Karpas-422 (cell line): ENCODE results near the gene TMEM94. TPM values are rescaled to one million over a fixed set of nuclear protein-coding genes. Genes with fewer than 3 reads are reported as not detected.
"Not testable (repeated sequence)": the region's sequence is repeated elsewhere in the genome, so short reads cannot be mapped to it uniquely, and the experiment has no call there.

Experiments
- DNase-seq: peaks from one replicate; pipeline ENCODE4 v3.0.0-alpha.2; 2015
- H2AFZ ChIP-seq: fragments of 200-600 bp; sonication (generic); 2 replicates; pipeline ENCODE4 v1.6.1; 2014; ENCODE audit warnings: antibody characterized with exemption, low read length, mixed read lengths
- H3K27ac ChIP-seq: fragments of 200-600 bp; sonication (generic); 2 replicates; pipeline ENCODE4 v1.5.1; 2014; ENCODE audit warnings: mild to moderate bottlenecking, low read length, moderate library complexity
- H3K27me3 ChIP-seq: fragments of 200-600 bp; sonication (generic); 2 replicates; pipeline ENCODE4 v1.6.1; 2014; ENCODE audit warnings: low read length, mixed read lengths
- H3K36me3 ChIP-seq: fragments of 200-600 bp; sonication (generic); 2 replicates; pipeline ENCODE4 v1.6.1; 2014; ENCODE audit warnings: low read length, mixed read lengths; ENCODE audit not compliant: insufficient read depth
- H3K4me1 ChIP-seq: fragments of 200-600 bp; sonication (generic); 2 replicates; pipeline ENCODE4 v1.6.1; 2014; ENCODE audit warnings: mild to moderate bottlenecking, low read length, mixed read lengths
- H3K4me2 ChIP-seq: fragments of 200-600 bp; sonication (generic); 2 replicates; pipeline ENCODE4 v1.6.1; 2014; ENCODE audit warnings: low read length, low read depth, mild to moderate bottlenecking; ENCODE audit not compliant: poor library complexity, severe bottlenecking
- H3K4me3 ChIP-seq: fragments of 200-600 bp; sonication (generic); 2 replicates; pipeline ENCODE4 v1.5.1; 2014; ENCODE audit warnings: mild to moderate bottlenecking, antibody characterized with exemption, low read length, mixed read lengths
- H3K79me2 ChIP-seq: fragments of 200-600 bp; sonication (generic); 2 replicates; pipeline ENCODE4 v1.6.1; 2014; ENCODE audit warnings: mild to moderate bottlenecking, low read length, mixed read lengths
- H3K9ac ChIP-seq: fragments of 200-600 bp; sonication (generic); 2 replicates; pipeline ENCODE4 v1.6.0; 2014; ENCODE audit warnings: low read length
- H3K9me2 ChIP-seq: fragments of 200-600 bp; sonication (generic), shearing (Covaris generic); replicated peaks from 2 replicates; pipeline ENCODE4 v1.6.0; 2014; ENCODE audit warnings: mild to moderate bottlenecking, low read length, moderate library complexity; ENCODE audit not compliant: insufficient read depth
- H3K9me3 ChIP-seq: fragments of 300-700, 200-600 bp; sonication (generic); 2 replicates; pipeline ENCODE4 v1.6.1; 2014; ENCODE audit warnings: low read length, mixed read lengths
- H4K20me1 ChIP-seq: fragments of 200-600 bp; sonication (generic); 2 replicates; pipeline ENCODE4 v1.6.1; 2014; ENCODE audit warnings: mild to moderate bottlenecking, antibody characterized with exemption, low read length, low read depth; ENCODE audit not compliant: insufficient read depth
- total RNA-seq: library from RNA; depleted of rRNA; stranded (reverse); fragments of >200 nt; shearing (Covaris generic); gene quantifications from 2 replicates; pipeline ENCODE4 v1.2.3, GENCODE V29; 2014; ENCODE audit warnings: low replicate concordance

TMEM94 gene
- total RNA-seq, 1 experiment from 2014 or later = 20.5 TPM

- H3K4me3 ChIP-seq = no peak overlapping the region
- no peaks in the 10 kb centered on the region for H3K9me3 ChIP-seq
- H3K36me3 ChIP-seq = no peaks in the 10 kb centered on the region
- H3K9ac ChIP-seq = no peak overlapping the region
- H3K9me2 ChIP-seq = no peaks in the 10 kb centered on the region
- DNase-seq = no peak
- H3K27me3 ChIP-seq = no peaks in the 10 kb centered on the region
- no peak overlapping the region for H2AFZ ChIP-seq
- peaks cover 7% of the 10 kb centered on the region for H3K4me1 ChIP-seq
- no peak overlapping the region for H3K27ac ChIP-seq
- H3K4me2 ChIP-seq = no peak overlapping the region
- no peaks in the 10 kb centered on the region for H4K20me1 ChIP-seq
- no peaks in the 10 kb centered on the region for H3K79me2 ChIP-seq
These were observed 20.5 kb downstream of the TMEM94 start for GRCh38 chr17:75476752-75477489.

GRCh38 chr17:75477490-75477862 lies 21.0 kb downstream of the TMEM94 start:
- H4K20me1 ChIP-seq = not testable (repeated sequence)

GRCh38 chr17:75478508-75478907 lies 22.1 kb downstream of the TMEM94 start:
- Histone ChIP-seq H3K9ac (no peak overlapping the region), H3K4me1 (no peaks in the 10 kb centered on the region), H3K4me2 (no peak overlapping the region), H4K20me1 (no peaks in the 10 kb centered on the region), H3K9me2 (no peaks in the 10 kb centered on the region), H3K27me3 (no peaks in the 10 kb centered on the region), H3K4me3 (no peak overlapping the region), H3K36me3 (no peaks in the 10 kb centered on the region), H3K27ac (no peak overlapping the region), H3K9me3 (no peaks in the 10 kb centered on the region), H3K79me2 (no peaks in the 10 kb centered on the region), H2AFZ (no peak overlapping the region)
- DNase-seq = no peak

More at GRCh38 chr17:75477490-75477862, 21.0 kb downstream of the TMEM94 start:
- H3K9ac ChIP-seq, H3K36me3 ChIP-seq, H3K4me2 ChIP-seq, H3K79me2 ChIP-seq, H3K27me3 ChIP-seq, H3K27ac ChIP-seq, H3K4me3 ChIP-seq, H3K9me2 ChIP-seq, H3K4me1 ChIP-seq, DNase-seq, H3K9me3 ChIP-seq, H2AFZ ChIP-seq: not testable (repeated sequence)

GRCh38 chr17:75480281-75480680 lies 23.8 kb downstream of the TMEM94 start:
- no peaks in the 10 kb centered on the region for H4K20me1 ChIP-seq
- no peak overlapping the region for H3K4me3 ChIP-seq
- no peak overlapping the region for H3K4me2 ChIP-seq
- H3K9me3 ChIP-seq = no peaks in the 10 kb centered on the region
- H3K27ac ChIP-seq = no peak overlapping the region
- no peak overlapping the region for H2AFZ ChIP-seq
- no peaks in the 10 kb centered on the region for H3K36me3 ChIP-seq
- no peaks in the 10 kb centered on the region for H3K27me3 ChIP-seq
- H3K4me1 ChIP-seq = no peaks in the 10 kb centered on the region
- no peaks in the 10 kb centered on the region for H3K9me2 ChIP-seq
- H3K9ac ChIP-seq = no peak overlapping the region
- no peak for DNase-seq
- no peaks in the 10 kb centered on the region for H3K79me2 ChIP-seq

- Histone ChIP-seq H3K27me3 (no peaks in the 10 kb centered on the region), H3K36me3 (no peaks in the 10 kb centered on the region), H3K9me3 (no peaks in the 10 kb centered on the region), H4K20me1 (no peaks in the 10 kb centered on the region), H3K4me1 (no peaks in the 10 kb centered on the region), H3K79me2 (no peaks in the 10 kb centered on the region), H3K9ac (no peak overlapping the region), H2AFZ (no peak overlapping the region), H3K4me3 (no peak overlapping the region), H3K4me2 (no peak overlapping the region), H3K27ac (no peak overlapping the region), H3K9me2 (no peaks in the 10 kb centered on the region)
- DNase-seq = no peak
These were observed 25.0 kb downstream of the TMEM94 start for GRCh38 chr17:75481194-75482068.

- Histone ChIP-seq H3K9me3 (no peaks in the 10 kb centered on the region), H2AFZ (no peak overlapping the region), H3K9ac (no peak overlapping the region)
These were observed 25.9 kb downstream of the TMEM94 start for GRCh38 chr17:75482098-75482942.

GRCh38 chr17:75485688-75486087 lies 29.3 kb downstream of the TMEM94 start:
- peaks cover 11% of the 10 kb centered on the region for H3K4me1 ChIP-seq
- H3K9me3 ChIP-seq = no peaks in the 10 kb centered on the region
- no peaks in the 10 kb centered on the region for H3K27me3 ChIP-seq
- H3K9me2 ChIP-seq = no peaks in the 10 kb centered on the region
- H3K27ac ChIP-seq = no peak overlapping the region
- H3K36me3 ChIP-seq = no peaks in the 10 kb centered on the region
- H3K9ac ChIP-seq = no peak overlapping the region
- H4K20me1 ChIP-seq = no peaks in the 10 kb centered on the region
- H3K4me3 ChIP-seq = no peak overlapping the region
- H3K79me2 ChIP-seq = no peaks in the 10 kb centered on the region
- no peak overlapping the region for H3K4me2 ChIP-seq
- no peak overlapping the region for H2AFZ ChIP-seq
- no peak for DNase-seq

More at GRCh38 chr17:75482098-75482942, 25.9 kb downstream of the TMEM94 start:
- H3K36me3 ChIP-seq = no peaks in the 10 kb centered on the region
- H3K9me2 ChIP-seq = no peaks in the 10 kb centered on the region
- H4K20me1 ChIP-seq = no peaks in the 10 kb centered on the region
- no peak overlapping the region for H3K4me3 ChIP-seq
- H3K4me2 ChIP-seq = no peak overlapping the region
- H3K27ac ChIP-seq = no peak overlapping the region
- peaks cover 4% of the 10 kb centered on the region for H3K4me1 ChIP-seq
- no peaks in the 10 kb centered on the region for H3K79me2 ChIP-seq
- no peaks in the 10 kb centered on the region for H3K27me3 ChIP-seq
- no peak for DNase-seq

GRCh38 chr17:75486151-75486550 lies 29.7 kb downstream of the TMEM94 start:
- Histone ChIP-seq H3K4me2 (no peak overlapping the region), H3K27ac (no peak overlapping the region), H3K4me1 (peaks cover 11% of the 10 kb centered on the region)

More at GRCh38 chr17:75486151-75486550, 29.7 kb downstream of the TMEM94 start:
- no peak overlapping the region for H2AFZ ChIP-seq
- H3K79me2 ChIP-seq = no peaks in the 10 kb centered on the region
- no peaks in the 10 kb centered on the region for H3K36me3 ChIP-seq
- H4K20me1 ChIP-seq = no peaks in the 10 kb centered on the region
- no peaks in the 10 kb centered on the region for H3K9me2 ChIP-seq
- no peak overlapping the region for H3K4me3 ChIP-seq
- no peak for DNase-seq
- no peaks in the 10 kb centered on the region for H3K27me3 ChIP-seq
- no peaks in the 10 kb centered on the region for H3K9me3 ChIP-seq
- no peak overlapping the region for H3K9ac ChIP-seq
